Mucosa of descending colon (tissue), 3 donors: ENCODE results near the gene NECAB2. TPM values are rescaled to one million over a fixed set of nuclear protein-coding genes. Genes with fewer than 3 reads are reported as not detected.

Source experiments
- ATAC-seq: fragments of 200-7000 bp; cut with Tn5 transposase; one replicate; pipeline ENCODE4 v1.9.1; 2020; ENCODE audit warnings: mild to moderate bottlenecking, moderate library complexity
- DNase-seq, 3 donors: peaks; one replicate each; pipeline ENCODE4 v3.0.0-alpha.2; 2020
- H3K36me3 ChIP-seq: fragments of 200-600 bp; one replicate; pipeline ENCODE4 v1.8.0; 2021; ENCODE audit warnings: low read depth, mild to moderate bottlenecking
- H3K4me1 ChIP-seq: fragments of 200-600 bp; one replicate; pipeline ENCODE4 v1.8.0; 2021; ENCODE audit warnings: low read depth, mild to moderate bottlenecking
- H3K4me3 ChIP-seq: fragments of 200-600 bp; one replicate; pipeline ENCODE4 v1.8.0; 2021; ENCODE audit warnings: mild to moderate bottlenecking
- H3K9me3 ChIP-seq: fragments of 200-600 bp; one replicate; pipeline ENCODE4 v1.8.0; 2021; ENCODE audit warnings: mild to moderate bottlenecking
- intact Hi-C, 2 donors: fragments of 100-400 bp; cut with DNase I in 1 of 2; cut with micrococcal nuclease in 1 of 2; formaldehyde crosslinking; loops; one replicate each; pipeline versions ENCODE4 v1.11.0 to v1.11.1; 2022; cut with DNase I, micrococcal nuclease
- total RNA-seq, 3 donors: library from RNA; stranded (reverse); fragmentation: NEBNext Ultra II Directional in 2 of 3; extraction: Animal tissue kit (Norgen Biotek cat#: 25700) in 2 of 3; gene quantifications; one replicate each; pipeline versions ENCODE4 v1.2.1 to v1.2.4, GENCODE V29; 2021 to 2023
- TF ChIP-seq, protein P1 (sequence below): fragments of 200-600 bp; IDR thresholded peaks from one replicate; pipeline ENCODE4 v1.8.0; 2022; ENCODE audit warnings: antibody characterized with exemption, mild to moderate bottlenecking
- donor health status: DM: no; HTN: no; CAD: no; lungs with moderate emphysema.
- donor health status: DM: no; HTN: no; CAD: no.
- donor health status: DM: no; HTN: yes; CAD: no.

Gene NECAB2
- total RNA-seq, 3 donors from 2014 or later = 0.55 to 2.0 (median 0.96) TPM

DNA sequence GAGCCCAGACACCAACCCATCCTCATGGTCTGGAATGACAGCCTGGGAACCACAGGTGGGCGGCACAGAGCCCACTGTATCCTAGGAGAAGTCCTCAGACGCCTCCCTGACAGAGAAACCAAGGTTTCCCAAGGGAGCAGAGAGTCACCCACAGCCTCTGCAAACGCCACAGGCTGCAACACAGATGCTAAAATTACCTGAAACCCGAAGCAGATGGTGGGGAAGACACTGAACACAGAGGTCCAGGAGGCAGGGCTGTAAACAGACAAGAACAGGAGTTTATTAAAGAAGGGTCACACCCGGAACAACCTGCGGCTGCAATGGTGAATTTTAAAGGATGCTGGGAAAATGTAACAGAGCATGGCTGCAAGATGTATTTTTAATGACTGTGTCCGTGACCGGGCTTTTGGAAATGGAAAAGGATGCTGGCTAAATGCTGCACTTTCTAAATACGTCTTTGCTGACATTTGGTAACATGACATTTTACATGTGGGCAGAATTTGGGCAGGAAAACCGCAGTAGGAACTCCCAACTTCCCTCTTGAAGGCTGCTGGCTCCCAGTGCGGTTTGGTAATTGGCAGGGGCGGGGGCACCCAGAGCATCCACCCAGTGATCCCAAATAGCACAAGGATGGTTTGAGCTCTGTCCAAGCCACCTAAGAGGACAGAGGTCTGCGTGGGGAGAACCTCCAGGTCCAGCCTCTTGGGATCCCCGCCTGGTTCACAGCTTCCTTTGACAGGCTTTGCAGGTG, 61.4 kb downstream of the NECAB2 start:
- no peak for ATAC-seq

GRCh38 chr16:84031556-84031955, 63.5 kb downstream of the NECAB2 start:
- no peaks in the 10 kb centered on the region for H3K36me3 ChIP-seq
- TF ChIP-seq, protein P1, sequence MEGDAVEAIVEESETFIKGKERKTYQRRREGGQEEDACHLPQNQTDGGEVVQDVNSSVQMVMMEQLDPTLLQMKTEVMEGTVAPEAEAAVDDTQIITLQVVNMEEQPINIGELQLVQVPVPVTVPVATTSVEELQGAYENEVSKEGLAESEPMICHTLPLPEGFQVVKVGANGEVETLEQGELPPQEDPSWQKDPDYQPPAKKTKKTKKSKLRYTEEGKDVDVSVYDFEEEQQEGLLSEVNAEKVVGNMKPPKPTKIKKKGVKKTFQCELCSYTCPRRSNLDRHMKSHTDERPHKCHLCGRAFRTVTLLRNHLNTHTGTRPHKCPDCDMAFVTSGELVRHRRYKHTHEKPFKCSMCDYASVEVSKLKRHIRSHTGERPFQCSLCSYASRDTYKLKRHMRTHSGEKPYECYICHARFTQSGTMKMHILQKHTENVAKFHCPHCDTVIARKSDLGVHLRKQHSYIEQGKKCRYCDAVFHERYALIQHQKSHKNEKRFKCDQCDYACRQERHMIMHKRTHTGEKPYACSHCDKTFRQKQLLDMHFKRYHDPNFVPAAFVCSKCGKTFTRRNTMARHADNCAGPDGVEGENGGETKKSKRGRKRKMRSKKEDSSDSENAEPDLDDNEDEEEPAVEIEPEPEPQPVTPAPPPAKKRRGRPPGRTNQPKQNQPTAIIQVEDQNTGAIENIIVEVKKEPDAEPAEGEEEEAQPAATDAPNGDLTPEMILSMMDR = no peak
- no peak for ATAC-seq
- no peaks in the 10 kb centered on the region for H3K9me3 ChIP-seq
- intact Hi-C loops = no loop called here
- H3K4me1 ChIP-seq = no peaks in the 10 kb centered on the region
- no peak overlapping the region for H3K4me3 ChIP-seq
- DNase-seq = no peak

More for the DNA sequence above, 61.4 kb downstream of the NECAB2 start:
- intact Hi-C loops = no loop called here
- H3K36me3 ChIP-seq = no peaks in the 10 kb centered on the region
- no peak for DNase-seq
- H3K9me3 ChIP-seq = no peaks in the 10 kb centered on the region
- TF ChIP-seq, protein P1 = no peak
- H3K4me1 ChIP-seq = no peaks in the 10 kb centered on the region
- H3K4me3 ChIP-seq = no peak overlapping the region

- Histone ChIP-seq H3K4me1 (no peaks in the 10 kb centered on the region), H3K36me3 (no peaks in the 10 kb centered on the region), H3K4me3 (no peak overlapping the region), H3K9me3 (no peaks in the 10 kb centered on the region)
- ATAC-seq = no peak
- no peak for DNase-seq
- TF ChIP-seq, protein P1 = no peak
- intact Hi-C loops = no loop called here
Measured at GRCh38 chr16:84032458-84033178, 64.6 kb downstream of the NECAB2 start.

- ATAC-seq (no peak), DNase-seq (no peak)
- Histone ChIP-seq H3K9me3 (no peaks in the 10 kb centered on the region), H3K4me1 (no peaks in the 10 kb centered on the region), H3K36me3 (no peaks in the 10 kb centered on the region), H3K4me3 (no peak overlapping the region)
- TF ChIP-seq, protein P1 = no peak
- intact Hi-C loops = no loop called here
Measured at GRCh38 chr16:84033251-84034195, 65.5 kb downstream of the NECAB2 start.

GRCh38 chr16:84034516-84034915, 66.5 kb downstream of the NECAB2 start:
- intact Hi-C loops = no loop called here
- Histone ChIP-seq H3K4me3 (no peak overlapping the region), H3K36me3 (no peaks in the 10 kb centered on the region), H3K9me3 (no peaks in the 10 kb centered on the region), H3K4me1 (no peaks in the 10 kb centered on the region)
- TF ChIP-seq, protein P1 = no peak
- DNase-seq (no peak), ATAC-seq (no peak)
